IMR-90 (cell line): ENCODE measurements around the gene IGSF9B. TPM values are rescaled to one million over a fixed set of nuclear protein-coding genes. Genes with fewer than 3 reads are reported as not detected.

Experiments used
- ATAC-seq: fragments of 200-7000 bp; cut with Tn5 transposase; 2 replicates; pipeline ENCODE4 v1.9.1; 2020; ENCODE audit warnings: low read depth, mild to moderate bottlenecking, moderate library complexity
- BruUV-seq: library from RNA; stranded (reverse); fragments of 400-500 nt; replicated peaks from 2 replicates; lab custom pipeline; 2021; lab: Mats Ljungman, UMichigan
- CTCF ChIA-PET: fragments of 300-600 bp; formaldehyde crosslinking; extraction: SDS; loops from one replicate; lab custom pipeline; 2021; ENCODE audit warnings: antibody characterized with exemption; lab: Yijun Ruan, JAX
- POLR2A ChIA-PET: fragments of 300-600 bp; sonication (Branson Sonifier 250); formaldehyde crosslinking; loops from one replicate; lab custom pipeline; 2022; ENCODE audit warnings: antibody characterized with exemption; ENCODE audit not compliant: unreplicated experiment; lab: Charles Lee
- DNase-seq: peaks from one replicate; pipeline ENCODE4 v3.0.0; 2013
- H2AFZ ChIP-seq: replicated peaks from 2 replicates; pipeline ENCODE3; 2013; ENCODE audit warnings: low read length, mild to moderate bottlenecking; ENCODE audit not compliant: poor library complexity
- H2AK5ac ChIP-seq: 2 replicates; pipeline ENCODE4 v1.6.1; 2013; ENCODE audit warnings: low read depth, low read length, inconsistent platforms
- H2AK9ac ChIP-seq: replicated peaks from 2 replicates; pipeline ENCODE3; 2013; ENCODE audit warnings: mild to moderate bottlenecking, low read depth, low read length, moderate library complexity; ENCODE audit not compliant: poor library complexity
- H2BK120ac ChIP-seq: 2 replicates; pipeline ENCODE4 v1.6.1; 2013; ENCODE audit warnings: low read depth, low read length, inconsistent platforms
- H2BK15ac ChIP-seq: 3 replicates; pipeline ENCODE4 v1.6.1; 2013; ENCODE audit warnings: low read depth, low read length, inconsistent platforms
- H2BK20ac ChIP-seq: 2 replicates; pipeline ENCODE4 v1.6.1; 2013; ENCODE audit warnings: low read depth, mild to moderate bottlenecking, inconsistent platforms, low read length, moderate library complexity
- H2BK5ac ChIP-seq: 2 replicates; pipeline ENCODE4 v1.6.1; 2013; ENCODE audit warnings: mild to moderate bottlenecking, low read depth, low read length, inconsistent platforms; ENCODE audit not compliant: poor library complexity, severe bottlenecking
- H3K14ac ChIP-seq: replicated peaks from 2 replicates; pipeline ENCODE4 v1.6.1; 2013; ENCODE audit warnings: low read depth, low read length, inconsistent platforms
- H3K18ac ChIP-seq: 2 replicates; pipeline ENCODE4 v1.6.1; 2013; ENCODE audit warnings: low read depth, low read length, control low read depth
- H3K23ac ChIP-seq: 2 replicates; pipeline ENCODE4 v1.6.1; 2013; ENCODE audit warnings: low read depth, low read length, inconsistent platforms
- H3K27ac ChIP-seq: 2 replicates; pipeline ENCODE4 v1.5.1; 2013; ENCODE audit warnings: mild to moderate bottlenecking, control low read depth, low read length; ENCODE audit not compliant: insufficient read depth
- H3K27me3 ChIP-seq: 2 replicates; pipeline ENCODE4 v1.6.1; 2013; ENCODE audit warnings: low read length; ENCODE audit not compliant: control insufficient read depth, insufficient read depth
- H3K36me3 ChIP-seq: 2 replicates; pipeline ENCODE4 v1.6.1; 2013; ENCODE audit warnings: low read length, mixed read lengths; ENCODE audit not compliant: control insufficient read depth, insufficient read depth
- H3K4ac ChIP-seq: 2 replicates; pipeline ENCODE4 v1.6.1; 2013; ENCODE audit warnings: low read depth, low read length, inconsistent platforms
- H3K4me1 ChIP-seq: 2 replicates; pipeline ENCODE4 v1.6.1; 2013; ENCODE audit warnings: low read length, mixed read lengths; ENCODE audit not compliant: control insufficient read depth, insufficient read depth
- H3K4me2 ChIP-seq: 2 replicates; pipeline ENCODE4 v1.6.1; 2013; ENCODE audit warnings: low read depth, mild to moderate bottlenecking, control low read depth, low read length, moderate library complexity
- H3K4me3 ChIP-seq: 2 replicates; pipeline ENCODE4 v1.5.1; 2013; ENCODE audit warnings: low read depth, mild to moderate bottlenecking, control low read depth, low read length, moderate library complexity; ENCODE audit not compliant: insufficient read depth
- H3K56ac ChIP-seq: 2 replicates; pipeline ENCODE4 v1.6.1; 2013; ENCODE audit warnings: low read length, inconsistent platforms; ENCODE audit not compliant: insufficient read depth; ENCODE audit errors: extremely low read depth
- H3K79me1 ChIP-seq, 2 experiments: 2 replicates each; pipeline ENCODE4 v1.6.1; 2013; ENCODE audit warnings: low read length in 2 of 2, inconsistent platforms in 1 of 2, low read depth in 1 of 2
- H3K9ac ChIP-seq: 2 replicates; pipeline ENCODE4 v1.6.1; 2013; ENCODE audit warnings: low read depth, low read length, control low read depth
- H3K9me1 ChIP-seq: 2 replicates; pipeline ENCODE4 v1.6.1; 2013; ENCODE audit warnings: low read length, inconsistent platforms; ENCODE audit not compliant: insufficient read depth
- H3K9me3 ChIP-seq: 2 replicates; pipeline ENCODE4 v1.6.1; 2013; ENCODE audit warnings: low read length; ENCODE audit not compliant: control insufficient read depth, insufficient read depth
- H4K20me1 ChIP-seq: 2 replicates; pipeline ENCODE4 v1.6.1; 2013; ENCODE audit warnings: low read length, inconsistent platforms; ENCODE audit not compliant: insufficient read depth
- H4K5ac ChIP-seq: 2 replicates; pipeline ENCODE4 v1.6.1; 2013; ENCODE audit warnings: mild to moderate bottlenecking, low read depth, low read length, control low read depth
- H4K8ac ChIP-seq, 2 experiments: 2 replicates each; pipeline ENCODE4 v1.6.1; 2013; ENCODE audit warnings: low read depth in 2 of 2, low read length in 2 of 2, control low read depth in 1 of 2, inconsistent platforms in 1 of 2
- H4K91ac ChIP-seq: 2 replicates; pipeline ENCODE4 v1.6.1; 2013; ENCODE audit warnings: low read depth, low read length, inconsistent platforms; ENCODE audit not compliant: insufficient read depth
- CHD1 ChIP-seq: IDR thresholded peaks from 2 replicates; pipeline ENCODE4 v1.6.1; 2012; ENCODE audit warnings: low read depth, low read length, improper control_type of control experiment
- CTCF ChIP-seq: conservative IDR thresholded peaks from 2 replicates; pipeline ENCODE4 v1.5.1; 2012; ENCODE audit warnings: mild to moderate bottlenecking, low read depth, low read length, improper control_type of control experiment
- ELK1 ChIP-seq: fragments of 150-350 bp; IDR thresholded peaks from 2 replicates; pipeline ENCODE4 v1.6.1; 2016; ENCODE audit warnings: low read depth, mild to moderate bottlenecking, low read length, moderate library complexity, borderline replicate concordance
- MAZ ChIP-seq: IDR thresholded peaks from 2 replicates; pipeline ENCODE4 v1.6.1; 2012; ENCODE audit warnings: low read depth, mild to moderate bottlenecking, low read length, improper control_type of control experiment, moderate library complexity, borderline replicate concordance
- POLR2A ChIP-seq: IDR thresholded peaks from 2 replicates; pipeline ENCODE4 v1.6.1; 2012; ENCODE audit warnings: mild to moderate bottlenecking, low read depth, low read length
- RCOR1 ChIP-seq: IDR thresholded peaks from 2 replicates; pipeline ENCODE4 v1.6.1; 2012; ENCODE audit warnings: mild to moderate bottlenecking, low read length, improper control_type of control experiment; ENCODE audit not compliant: insufficient replicate concordance
- RFX5 ChIP-seq: IDR thresholded peaks from 2 replicates; pipeline ENCODE4 v1.8.0; 2012; ENCODE audit warnings: low read depth, mild to moderate bottlenecking, low read length, moderate library complexity
- WGBS, 2 experiments: methylation state at CpG; one replicate each; pipeline versions ENCODE4 v1.1.5 to v1.1.7; 2013; ENCODE audit warnings: missing lambda C conversion rate in 2 of 2; ENCODE audit not compliant: insufficient read length in 1 of 2; ENCODE audit errors: extremely low coverage in 2 of 2; 5-methylcytosine and 5-hydroxymethylcytosine counted together
- dilution Hi-C: fragments of 300-500 bp; cut with HindIII; formaldehyde crosslinking; loops from one replicate; pipeline ENCODE4 v1.14.3; 2018; ENCODE audit warnings: low sequenced_read_pairs; ENCODE audit not compliant: unreplicated experiment
- in situ Hi-C: fragments of 300-500 bp; cut with MboI; formaldehyde crosslinking; loops from 3 replicates; pipeline ENCODE4 v1.14.3; 2019; ENCODE audit warnings: low sequenced_read_pairs, inconsistent platforms, mixed read lengths
- intact Hi-C: fragments of 100-400 bp; cut with micrococcal nuclease; formaldehyde crosslinking; loops from 2 replicates; pipeline ENCODE4 v1.10.0; 2022
- polyA plus RNA-seq, 3 experiments: library from polyadenylated mRNA; depleted of rRNA; stranded (reverse); fragments of >200 nt; gene quantifications; 2 replicates each; pipeline ENCODE4 v1.2.3, GENCODE V29; 2012; ENCODE audit warnings: low replicate concordance in 1 of 3
- total RNA-seq: library from RNA; depleted of rRNA; stranded (reverse); fragments of >200 nt; gene quantifications from 2 replicates; pipeline ENCODE4 v1.2.3, GENCODE V29; 2012

IGSF9B gene
- total and polyA plus RNA-seq, 2 of the 4 experiments (the other 2 are of a cell fraction) = under 0.01 to 0.10 TPM

DNA sequence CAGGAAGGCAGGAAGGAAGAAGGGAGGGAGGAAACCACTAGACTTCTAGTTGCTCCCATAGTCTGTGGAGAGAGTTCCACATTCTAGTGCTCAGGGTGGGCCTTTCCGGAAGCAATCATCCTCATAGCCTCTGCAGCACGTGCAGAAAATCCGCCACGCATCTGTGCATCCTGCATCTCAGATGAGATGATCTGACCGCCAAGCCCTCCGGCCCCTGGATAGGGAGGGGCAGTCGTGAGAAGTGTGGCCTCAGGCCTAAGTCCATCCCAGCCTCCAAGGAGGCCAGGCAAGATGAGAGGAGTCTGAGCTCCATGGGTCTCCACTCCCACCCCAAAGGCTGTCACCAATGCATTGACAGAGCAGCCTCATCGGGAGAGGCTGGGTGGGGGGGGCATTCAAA, 30.4 kb upstream of the IGSF9B start:
- TF ChIP-seq POLR2A = no peak
- no peak for TF ChIP-seq CHD1
- no peak for TF ChIP-seq CTCF
- TF ChIP-seq ELK1 = no peak
- TF ChIP-seq MAZ = no peak
- no peak for TF ChIP-seq RCOR1
- no peak for TF ChIP-seq RFX5
- Histone ChIP-seq H3K36me3 (no peaks in the 10 kb centered on the region), H3K4me1 (no peaks in the 10 kb centered on the region), H4K5ac (no peak overlapping the region), H3K56ac (no peak overlapping the region), H3K18ac (no peak overlapping the region), H3K4me2 (no peak overlapping the region), H3K27me3 (peaks cover 11% of the 10 kb centered on the region), H2BK15ac (no peak overlapping the region), H4K91ac (no peak overlapping the region), H2AK9ac (no peak overlapping the region), H3K9ac (no peak overlapping the region), H3K9me3 (no peaks in the 10 kb centered on the region), H2AK5ac (no peak overlapping the region), H2AFZ (no peak overlapping the region), H2BK120ac (no peak overlapping the region), H2BK5ac (no peak overlapping the region), H3K27ac (no peak overlapping the region), H3K4me3 (no peak overlapping the region), H4K8ac (no peak overlapping the region), H4K20me1 (no peaks in the 10 kb centered on the region), H3K23ac (no peak overlapping the region), H3K9me1 (no peaks in the 10 kb centered on the region), H3K14ac (no peak overlapping the region), H2BK20ac (no peak overlapping the region), H3K79me1 (no peaks in the 10 kb centered on the region), H3K4ac (no peak overlapping the region)
- in situ Hi-C loops = no loop called here
- dilution Hi-C loops = no loop called here
- DNase-seq = no peak
- ATAC-seq = no peak
- intact Hi-C loops = no loop called here
- no CpG with 5 or more reads among the region's 8 CpGs for WGBS, 2 experiments
- CTCF ChIA-PET = no interaction called here
- no TSS peak for BruUV-seq
- POLR2A ChIA-PET = no interaction called here
